ENCODE data around the gene APC2.

DNA sequence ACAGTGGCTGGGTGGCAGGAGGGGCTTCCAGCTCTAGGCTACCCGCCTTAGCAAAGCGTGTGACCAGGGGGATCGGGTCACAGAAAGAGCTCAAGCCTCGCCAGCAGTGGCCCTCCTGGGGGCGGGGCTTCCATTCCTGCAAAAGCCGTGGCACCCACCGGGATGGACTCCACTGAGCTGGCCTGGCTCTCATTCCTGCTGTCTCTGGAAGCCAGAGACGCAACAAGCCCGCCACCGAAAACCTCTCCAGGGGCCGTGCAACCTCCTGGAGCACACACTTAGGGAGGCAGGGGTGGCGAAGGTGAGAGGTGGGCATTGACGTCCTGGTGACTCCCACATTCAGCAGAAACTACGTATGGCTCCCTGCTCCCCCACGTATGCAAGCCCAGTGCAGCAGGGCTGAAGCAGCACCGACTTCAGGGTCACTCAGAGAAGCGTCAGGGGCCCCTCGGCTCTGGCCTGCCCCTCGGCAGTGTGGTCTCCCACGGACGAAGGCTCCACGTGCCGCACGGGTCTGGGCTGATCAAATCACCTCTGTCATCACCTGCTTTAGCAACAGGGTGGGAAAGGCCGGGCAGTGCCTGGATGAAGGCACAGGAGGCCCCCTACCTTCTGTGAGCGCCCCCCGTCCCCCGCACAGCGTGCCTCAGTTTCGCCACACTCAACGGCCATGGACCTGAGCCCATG is 26.0 kb downstream of the APC2 start:
- TF ChIP-seq, protein P1, sequence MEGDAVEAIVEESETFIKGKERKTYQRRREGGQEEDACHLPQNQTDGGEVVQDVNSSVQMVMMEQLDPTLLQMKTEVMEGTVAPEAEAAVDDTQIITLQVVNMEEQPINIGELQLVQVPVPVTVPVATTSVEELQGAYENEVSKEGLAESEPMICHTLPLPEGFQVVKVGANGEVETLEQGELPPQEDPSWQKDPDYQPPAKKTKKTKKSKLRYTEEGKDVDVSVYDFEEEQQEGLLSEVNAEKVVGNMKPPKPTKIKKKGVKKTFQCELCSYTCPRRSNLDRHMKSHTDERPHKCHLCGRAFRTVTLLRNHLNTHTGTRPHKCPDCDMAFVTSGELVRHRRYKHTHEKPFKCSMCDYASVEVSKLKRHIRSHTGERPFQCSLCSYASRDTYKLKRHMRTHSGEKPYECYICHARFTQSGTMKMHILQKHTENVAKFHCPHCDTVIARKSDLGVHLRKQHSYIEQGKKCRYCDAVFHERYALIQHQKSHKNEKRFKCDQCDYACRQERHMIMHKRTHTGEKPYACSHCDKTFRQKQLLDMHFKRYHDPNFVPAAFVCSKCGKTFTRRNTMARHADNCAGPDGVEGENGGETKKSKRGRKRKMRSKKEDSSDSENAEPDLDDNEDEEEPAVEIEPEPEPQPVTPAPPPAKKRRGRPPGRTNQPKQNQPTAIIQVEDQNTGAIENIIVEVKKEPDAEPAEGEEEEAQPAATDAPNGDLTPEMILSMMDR (IDR thresholded peaks at IDR 0.05): no peak
- TF ChIP-seq EZH2 (IDR thresholded peaks at IDR 0.05): no peak
